ENCODE data around the gene MAPK12.
"Not testable (repeated sequence)": the region's sequence is repeated elsewhere in the genome, so short reads cannot be mapped to it uniquely, and the experiment has no call there.

MAPK12 gene

DNA sequence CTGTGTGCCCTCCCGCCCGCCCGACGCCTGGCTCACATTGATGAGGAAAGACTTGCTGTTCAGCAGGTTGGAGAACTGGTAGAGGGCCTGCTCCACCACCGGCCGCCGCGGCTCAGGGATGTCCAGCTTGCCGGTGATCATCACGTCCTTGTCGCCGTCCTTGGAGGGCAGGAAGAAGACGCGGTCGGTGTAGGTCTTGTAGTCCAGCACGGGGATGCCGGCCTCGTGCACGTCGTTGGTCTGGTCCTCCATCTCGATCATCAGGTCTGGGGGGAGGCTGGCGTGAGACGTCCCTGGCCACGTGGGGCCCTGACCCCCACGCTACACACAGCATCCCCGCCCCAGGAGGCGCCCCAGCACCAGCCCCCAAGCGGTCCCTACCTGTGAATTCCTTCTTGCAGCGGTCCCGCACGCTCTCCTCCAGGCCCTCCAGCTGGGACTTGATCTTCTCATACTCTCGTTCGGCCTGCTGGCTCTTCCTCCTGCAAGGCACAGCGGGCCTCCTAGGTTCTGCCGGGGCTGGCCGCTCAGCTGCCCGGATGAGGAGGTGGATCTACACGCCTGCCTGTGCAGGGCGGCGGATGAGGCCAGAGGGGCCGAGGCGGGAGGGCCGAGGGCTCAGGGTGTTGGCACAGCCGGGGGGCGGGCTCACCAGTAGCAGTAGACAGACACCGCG is 19.4 kb upstream of the MAPK12 start:
- no peak for DNase-seq

DNA sequence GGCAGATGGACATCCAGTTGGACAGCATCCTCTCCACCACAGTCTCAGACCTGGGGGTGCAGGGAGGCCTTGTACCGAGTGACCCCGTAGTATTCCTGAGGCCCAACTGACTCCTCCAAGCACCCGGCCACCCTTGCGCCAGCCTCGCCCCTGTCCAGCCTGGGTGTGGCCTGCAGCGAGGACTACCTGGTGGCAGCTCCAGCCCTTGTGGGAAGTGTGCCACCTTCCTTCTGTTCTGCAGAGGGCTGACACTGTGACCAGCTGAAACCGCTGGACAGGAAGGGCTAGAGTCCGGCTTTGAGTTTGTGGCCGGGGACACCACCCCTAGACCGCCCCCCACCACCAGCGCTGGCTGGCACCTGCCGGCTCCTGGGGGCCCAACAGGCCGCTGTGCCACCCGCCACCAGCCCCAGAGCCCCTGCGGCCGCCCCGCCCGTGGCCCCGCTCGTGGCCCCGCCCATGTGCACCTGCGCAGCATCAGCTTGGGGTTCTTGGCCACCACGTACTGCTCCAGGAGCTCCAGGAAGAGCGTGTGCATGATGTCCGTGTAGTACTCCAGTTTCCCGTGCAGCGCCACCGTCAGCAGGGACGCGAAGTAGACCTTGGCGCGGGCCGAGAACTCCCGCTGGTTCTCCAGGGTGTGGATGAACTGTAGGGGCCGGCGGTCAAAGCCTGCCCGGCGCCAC is 18.7 kb upstream of the MAPK12 start:
- no peak for DNase-seq

DNA sequence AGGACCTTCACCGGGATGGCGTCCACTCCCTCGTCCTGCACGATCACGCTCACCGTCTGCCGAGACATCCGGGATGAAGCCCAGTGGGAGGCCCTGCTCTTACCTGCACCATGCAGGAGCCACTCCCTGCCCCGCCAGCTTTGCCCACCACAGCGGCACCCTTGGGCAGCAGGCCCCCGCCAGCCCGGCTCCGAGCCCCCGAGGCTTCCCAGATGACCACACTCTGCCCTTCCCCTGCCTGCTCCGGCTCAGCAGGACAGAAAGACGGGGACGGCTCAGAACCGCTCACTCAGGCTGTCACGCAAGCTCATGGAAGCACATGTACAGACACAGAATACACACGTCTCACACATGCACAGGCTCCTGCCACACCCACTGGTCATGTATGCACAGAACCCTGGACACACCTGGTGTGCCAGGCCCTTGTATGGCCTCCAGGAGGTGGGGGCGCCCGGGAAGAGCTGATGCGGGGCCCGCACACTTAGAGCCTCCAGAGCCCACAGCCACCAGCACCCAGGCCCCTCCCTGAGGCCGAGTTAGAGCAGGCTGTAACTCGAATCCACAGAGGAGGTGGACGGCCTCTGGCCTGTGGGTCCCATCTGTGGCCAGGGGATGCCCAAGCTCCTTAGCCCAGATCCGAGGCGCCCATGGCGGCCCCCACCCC is 17.6 kb upstream of the MAPK12 start:
- DNase-seq, result no peak

DNA sequence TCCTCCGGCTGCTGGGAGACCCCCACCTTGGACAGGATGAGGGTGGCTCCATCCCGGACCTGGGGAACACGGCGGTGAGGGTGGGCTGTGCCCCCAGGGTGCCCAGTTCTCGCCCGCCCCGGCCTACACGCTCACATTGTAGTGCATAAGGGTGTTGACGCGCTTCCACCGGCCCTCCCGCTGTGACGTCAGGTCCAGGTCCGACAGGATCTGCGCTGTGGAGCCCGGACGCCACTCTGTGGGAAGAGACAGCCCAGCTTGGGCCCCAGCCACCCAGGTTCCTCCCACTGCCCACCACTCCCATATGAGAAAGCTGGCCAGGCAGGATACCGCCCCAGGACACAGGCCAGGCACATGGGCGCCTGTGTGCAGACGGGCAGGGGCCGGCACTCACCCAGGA is 17.0 kb upstream of the MAPK12 start:
- DNase-seq, result no peak

DNA sequence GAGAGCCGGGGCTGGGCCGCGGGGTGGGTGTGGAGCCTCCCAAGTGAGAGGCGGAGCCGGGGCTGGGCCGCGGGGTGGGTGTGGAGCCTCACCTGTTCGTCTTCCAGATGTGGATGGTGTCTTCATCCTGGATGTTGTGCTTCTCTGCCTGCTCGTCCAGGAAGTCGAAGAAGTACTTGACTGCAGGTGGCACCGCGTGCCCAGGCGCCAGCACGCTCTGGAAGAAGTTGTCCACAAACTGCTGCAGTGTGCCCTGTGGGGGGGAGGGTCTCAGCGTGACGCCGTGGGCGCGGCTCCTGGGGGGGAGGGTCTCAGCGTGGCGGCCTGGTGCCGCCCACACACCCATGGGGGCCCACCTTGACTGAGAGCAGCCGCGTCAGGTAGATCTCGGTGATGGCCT is 16.3 kb upstream of the MAPK12 start:
- DNase-seq, result no peak

DNA sequence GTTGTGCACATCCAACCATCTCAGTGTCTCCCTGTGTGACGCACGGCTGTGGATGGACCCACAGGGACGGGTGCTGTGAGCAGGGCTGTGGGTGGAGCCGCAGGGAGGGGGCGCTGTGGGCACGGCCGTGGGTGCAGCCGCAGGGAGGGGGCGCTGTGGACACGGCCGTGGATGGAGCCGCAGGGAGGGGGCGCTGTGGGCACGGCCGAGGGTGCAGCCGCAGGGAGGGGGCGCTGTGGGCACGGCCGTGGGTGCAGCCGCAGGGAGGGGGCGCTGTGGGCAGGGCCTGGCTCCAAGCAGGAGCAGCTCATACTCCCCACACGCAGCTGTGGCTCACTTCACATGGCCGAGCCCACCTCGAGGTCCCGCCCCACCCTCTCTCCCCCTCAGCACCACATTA is 14.7 kb upstream of the MAPK12 start:
- DNase-seq, result no peak

DNA sequence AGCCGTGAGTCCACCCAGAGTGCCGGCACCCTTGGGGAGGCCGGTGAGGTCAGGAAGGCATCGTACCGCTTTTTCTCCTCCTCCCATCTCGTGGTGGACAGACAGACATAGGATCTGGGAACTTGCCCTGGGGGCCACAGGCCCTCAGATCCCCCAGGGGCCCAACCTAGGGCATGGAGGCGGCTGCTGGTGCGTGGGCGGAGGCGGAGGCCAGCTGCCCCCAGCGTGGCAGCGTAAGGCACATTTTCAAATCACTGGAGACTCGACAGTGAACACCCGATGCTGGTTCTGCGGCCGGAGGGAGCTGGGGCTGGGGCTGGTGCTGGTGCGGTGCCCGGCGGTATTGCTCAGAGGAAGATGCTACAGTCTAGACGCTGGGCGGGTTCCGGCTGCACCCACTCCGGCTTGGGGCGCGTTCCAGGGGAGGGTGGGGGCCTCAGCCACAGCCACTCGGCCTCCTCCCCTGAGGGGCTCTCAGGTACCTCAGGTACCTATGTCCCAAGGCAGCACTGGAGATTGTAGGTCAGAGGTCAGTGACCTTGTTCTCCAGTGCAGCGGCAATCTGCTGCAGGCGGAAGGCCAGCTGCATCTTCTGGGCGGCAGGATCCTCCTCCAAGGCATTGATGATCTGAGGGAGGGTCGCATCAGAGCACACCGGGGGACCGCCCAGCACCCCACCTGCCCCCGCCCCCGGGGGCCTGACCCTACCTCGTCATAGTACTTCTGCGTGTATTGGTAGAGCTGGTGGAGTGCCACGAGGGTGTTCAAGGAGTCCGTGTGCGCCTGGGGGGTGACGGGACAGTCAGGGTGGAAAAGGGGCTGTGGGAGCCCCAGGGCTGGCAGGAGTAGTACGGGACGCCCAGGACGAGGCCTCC is 13.9 kb upstream of the MAPK12 start:
- DNase-seq, result no peak

DNA sequence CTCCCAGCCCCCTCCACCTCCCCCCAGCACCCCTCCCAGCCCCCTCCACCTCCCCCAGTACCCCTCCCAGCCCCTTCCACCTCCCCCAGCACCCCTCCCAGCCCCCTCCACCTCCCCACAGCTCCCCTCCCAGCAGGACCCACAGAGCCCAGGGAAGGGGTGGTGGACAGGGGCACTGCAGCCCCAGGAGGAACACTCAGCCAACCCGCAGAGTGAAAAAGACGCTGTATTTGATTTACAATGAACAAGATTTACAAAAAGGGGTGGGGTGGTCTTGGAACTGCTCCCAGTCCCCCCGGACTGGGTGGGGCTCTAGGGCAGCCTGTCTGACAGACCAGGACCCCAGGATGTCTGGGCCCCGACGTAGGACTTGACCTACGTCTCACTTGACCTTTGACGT is 13.3 kb upstream of the MAPK12 start:
- no peak for DNase-seq

DNA sequence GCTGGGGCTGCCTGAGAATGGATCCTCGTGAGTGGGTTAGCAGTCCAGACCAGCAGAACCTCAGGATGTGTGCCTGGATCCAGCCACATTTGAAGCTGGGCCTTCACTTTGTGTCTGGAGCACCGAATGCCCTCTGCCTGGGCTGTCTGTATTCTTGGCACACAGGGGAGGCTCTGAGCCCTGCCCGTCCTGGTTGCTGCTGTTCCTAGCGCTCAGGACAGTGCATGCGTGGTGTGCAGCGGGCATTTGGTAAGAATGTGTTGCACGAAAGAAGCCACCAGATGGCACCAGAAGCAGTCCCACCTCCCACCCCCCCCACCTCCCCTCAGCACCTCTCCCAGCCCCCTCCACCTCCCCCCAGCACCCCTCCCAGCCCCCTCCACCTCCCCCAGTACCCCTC is 12.8 kb upstream of the MAPK12 start:
- no peak for DNase-seq

DNA sequence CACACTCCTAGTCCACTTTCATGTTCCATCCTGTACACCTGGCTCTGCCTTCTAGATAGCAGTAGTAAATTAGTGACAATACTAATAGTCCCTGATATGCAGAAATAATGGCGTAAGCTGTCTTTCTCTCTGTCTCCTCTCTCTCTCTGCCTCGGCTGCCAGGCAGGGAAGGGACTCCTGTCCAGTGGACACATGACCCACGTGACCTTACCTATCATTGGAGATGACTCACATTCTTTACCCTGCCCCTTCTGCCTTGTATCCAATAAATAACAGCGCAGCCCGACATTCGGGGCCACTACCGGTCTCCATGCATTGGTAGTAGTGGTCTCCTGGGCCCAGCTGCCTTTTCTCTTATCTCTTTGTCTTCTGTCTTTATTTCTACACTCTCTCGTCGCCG is 12.3 kb upstream of the MAPK12 start:
- DNase-seq, result not testable (repeated sequence)

DNA sequence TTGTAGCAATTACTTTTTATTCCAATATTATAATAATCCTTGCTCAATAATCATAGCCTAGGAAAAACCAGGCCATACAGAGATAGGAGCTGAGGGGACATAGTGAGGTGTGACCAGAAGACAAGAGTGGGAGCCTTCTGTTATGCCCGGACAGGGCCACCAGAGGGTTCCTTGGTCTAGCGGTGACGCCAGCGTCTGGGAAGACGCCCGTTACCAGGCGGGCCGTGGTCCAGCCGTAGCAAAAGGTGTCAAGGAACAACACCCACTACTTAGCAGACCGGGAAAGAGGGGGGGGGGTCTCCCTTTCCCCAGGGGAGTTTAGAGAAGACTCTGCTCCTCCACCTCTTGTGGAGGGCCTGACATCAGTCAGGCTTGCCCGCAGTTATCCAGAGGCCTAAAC is 11.9 kb upstream of the MAPK12 start:
- DNase-seq, result not testable (repeated sequence)

DNA sequence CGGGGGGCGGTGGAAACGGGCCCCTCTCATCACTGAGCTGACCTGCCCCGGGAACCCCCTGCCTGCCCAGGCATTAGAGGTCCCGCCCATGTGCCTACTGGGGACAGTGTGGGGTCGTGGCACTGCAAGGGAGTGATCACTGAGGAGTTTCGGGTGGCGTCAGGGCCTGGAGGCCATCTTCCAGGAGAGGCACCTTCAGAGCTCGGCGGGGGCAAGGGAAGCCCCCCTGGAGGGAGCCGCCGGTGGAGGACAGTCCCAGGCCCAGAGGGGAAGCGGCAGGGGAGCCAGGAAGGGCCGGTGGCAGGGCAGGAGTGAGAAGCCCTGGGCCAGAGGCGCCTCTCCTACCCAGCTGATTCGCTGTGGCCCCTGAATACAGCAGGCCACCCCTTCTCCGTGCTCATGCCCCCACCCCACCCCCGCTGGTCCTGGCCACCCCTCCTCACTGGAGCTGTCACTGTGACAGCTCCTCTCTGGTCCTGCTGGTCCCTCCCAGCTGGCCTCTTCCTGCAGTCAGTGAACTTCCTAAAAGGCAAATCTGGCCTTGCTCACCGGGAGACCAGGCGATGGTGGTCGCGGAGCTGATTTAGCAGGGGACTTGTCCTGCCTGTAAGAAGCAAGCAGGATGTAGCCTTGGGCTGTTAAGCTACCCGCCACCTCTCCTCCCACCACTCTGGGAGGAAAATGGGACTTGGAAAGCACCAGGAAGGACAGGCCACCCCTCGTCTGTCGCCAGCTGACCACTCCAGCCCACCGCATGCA is 10.7 kb upstream of the MAPK12 start:
- no peak for DNase-seq

DNA sequence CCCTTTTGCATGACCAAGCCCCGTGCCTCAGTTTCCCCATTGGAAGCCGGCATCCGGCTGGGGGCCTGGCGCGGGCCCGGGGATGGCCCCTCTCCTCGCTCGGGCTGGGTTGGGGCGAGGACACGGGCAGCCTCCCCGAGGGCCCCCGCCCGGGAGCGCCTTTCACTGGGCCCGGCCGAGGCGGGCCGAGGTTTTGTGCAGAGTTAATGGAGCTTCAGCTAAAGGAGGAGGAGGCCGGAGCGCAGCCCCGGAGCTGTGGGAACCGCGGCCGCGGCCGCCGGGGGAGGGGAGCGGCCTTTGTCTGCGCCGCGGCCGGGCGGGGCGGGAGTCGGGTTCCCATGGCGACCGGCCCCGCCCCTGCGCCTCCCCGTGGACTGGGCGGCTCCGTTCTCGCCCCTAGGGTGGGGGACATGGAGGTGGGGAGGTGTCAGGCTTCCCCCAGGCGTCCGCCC is 10.1 kb upstream of the MAPK12 start:
- no peak for DNase-seq

DNA sequence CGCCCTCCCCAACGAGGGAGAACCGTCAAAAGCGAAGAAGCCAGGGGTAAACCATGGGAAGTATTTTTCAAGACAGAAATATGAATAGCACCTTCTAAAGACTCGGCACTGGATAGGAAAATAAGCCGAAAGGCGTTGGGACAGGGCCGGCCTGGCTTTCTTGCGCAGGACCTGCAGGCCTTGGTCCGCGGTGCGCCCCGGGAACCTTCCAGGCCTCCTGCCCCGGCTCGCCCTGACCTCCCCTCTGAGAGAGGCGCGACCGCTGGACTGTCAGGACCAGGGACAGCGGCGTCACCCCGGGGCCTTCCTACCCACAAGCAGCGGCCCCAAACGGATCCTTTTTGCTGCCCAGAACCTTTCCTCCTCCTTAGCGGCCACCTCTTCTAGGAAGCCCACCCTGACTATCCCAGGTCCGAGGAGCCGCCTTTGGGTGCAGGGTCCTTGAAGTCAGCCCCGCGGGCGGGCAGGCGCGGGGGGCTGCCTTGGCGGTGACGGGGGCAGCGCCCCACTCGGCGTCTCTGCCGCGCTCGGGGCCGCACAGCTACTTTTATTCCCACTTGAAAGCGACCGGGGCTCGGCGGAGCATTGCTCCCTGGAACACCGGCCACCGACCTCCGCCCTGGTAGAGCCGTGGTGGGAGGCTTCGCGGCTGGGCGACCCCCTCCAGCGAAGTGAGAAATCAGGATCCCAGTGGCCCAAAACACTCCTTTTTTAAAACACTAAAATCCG is 9.3 kb upstream of the MAPK12 start:
- no peak for DNase-seq

DNA sequence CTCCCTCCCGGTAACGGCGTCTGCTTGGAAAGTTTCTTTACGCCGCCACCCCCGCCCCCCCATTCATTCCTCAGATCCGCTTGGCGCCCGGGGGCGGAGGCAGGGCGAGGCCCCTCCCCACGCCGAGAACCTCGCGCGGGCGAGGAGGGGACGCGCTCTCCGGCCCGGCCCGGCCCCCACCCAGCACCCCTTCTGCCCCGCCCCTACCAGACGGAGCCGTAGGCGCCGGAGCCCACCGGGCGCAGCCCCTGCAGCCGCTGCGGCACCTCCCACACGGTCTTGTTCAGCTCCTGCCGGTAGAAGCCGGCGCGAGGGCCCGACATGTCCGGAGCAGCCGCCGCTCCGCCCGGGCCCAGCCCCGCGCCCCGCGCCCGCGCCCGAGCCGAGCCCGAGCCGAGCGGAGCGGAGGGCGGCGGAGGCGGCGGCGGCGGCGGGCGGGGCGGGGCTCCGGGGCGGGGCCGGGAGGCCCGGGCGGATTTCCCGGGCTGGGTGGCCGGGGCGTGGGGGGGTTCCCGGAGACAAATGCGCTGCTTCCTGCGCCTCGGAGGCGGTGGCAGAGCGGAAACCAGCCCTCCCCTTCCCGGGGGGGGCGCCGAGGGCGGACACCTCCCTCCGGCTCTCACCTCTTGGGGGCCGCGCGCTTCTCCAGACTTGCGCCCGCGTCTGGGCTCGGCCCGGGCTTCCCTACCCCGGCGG is 8.6 kb upstream of the MAPK12 start, which contains the start of gene MAPK11:
MAPK11 (minus strand) TSS at position 411 of the 696 bp plus-strand sequence; CDS start at position 323, 88 bp downstream.
- DNase-seq, result peak; percentile 86

DNA sequence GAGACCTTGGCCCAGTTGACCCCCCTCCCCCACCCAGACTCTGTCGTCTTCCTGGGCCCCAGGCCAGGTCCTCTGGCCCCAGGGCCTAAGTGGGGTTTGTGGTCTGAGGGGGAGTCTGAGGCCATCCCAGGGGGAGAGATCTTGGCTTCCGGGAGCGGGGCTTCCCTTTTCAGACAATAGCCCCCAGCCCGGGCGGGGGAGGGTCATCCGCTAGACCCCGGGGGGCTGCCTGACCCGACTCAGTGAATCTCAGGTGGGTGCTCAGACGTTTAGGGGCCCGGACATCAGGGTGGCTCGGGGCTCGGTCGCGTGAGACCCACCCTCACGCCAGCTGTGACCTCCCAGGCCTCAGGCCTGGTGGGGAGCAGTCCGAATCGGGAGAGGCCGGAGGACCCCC is 8.1 kb upstream of the MAPK12 start:
- no peak for DNase-seq

DNA sequence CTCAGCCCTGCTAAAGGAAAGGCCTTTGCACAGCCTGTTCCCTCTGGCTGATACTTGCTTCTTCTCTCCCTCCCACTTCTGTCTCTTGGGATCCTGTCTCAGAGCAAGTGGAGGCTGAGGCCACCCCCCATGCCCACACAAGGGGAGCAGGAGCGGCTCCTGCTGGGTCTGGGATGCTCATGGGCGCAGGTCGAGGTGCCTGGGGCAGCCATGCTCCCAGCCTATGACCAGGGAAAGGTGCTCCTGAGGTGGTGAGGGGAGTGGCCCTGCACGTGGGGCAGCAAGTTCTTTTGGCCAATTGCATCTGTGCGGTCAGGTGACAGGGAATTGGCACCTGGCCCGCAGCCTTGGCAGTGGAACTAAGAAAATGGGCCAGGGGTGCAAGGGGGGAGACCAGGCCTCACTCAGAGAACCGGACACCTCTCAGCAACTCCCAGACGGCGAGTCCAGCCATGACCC is 7.2 kb upstream of the MAPK12 start:
- DNase-seq, result no peak

DNA sequence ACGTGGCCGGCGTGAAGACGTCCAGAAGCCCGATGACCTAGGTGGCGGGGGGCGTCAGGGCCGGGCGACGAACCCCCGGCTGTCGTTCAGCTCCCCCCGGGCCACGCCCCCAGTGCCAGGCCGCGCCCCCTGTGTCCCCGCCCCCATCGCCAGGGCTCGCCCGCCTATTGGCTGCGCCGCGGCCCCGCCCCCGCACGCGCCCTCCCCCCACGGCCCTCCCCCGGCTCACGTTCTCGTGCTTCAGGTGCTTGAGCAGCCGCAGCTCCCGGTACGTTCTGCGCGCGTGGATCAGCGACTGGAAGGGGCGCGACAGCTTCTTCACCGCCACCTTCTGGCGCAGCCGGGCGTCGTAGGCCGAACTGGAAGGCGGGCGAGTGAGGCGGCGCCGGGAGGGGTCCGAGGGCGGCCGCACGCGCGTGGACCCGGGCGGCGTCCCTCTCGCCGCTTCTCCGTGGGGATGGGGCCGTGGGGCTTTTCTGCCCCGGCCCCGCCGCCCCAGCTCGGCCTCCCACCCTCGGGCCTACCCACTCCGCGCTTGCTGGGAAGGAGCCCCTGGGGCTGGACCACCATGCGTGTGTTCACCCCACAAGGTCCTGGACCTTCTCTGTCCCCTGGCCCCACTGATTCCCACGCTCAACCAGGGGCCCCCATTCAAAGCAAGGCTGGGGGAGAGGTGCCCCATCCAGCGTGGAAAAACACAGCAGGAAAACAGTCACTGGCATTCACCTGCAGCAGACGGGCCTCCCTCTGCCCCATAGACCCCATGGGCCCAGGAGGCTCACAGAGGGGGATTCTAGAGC is 6.3 kb upstream of the MAPK12 start:
- no peak for DNase-seq

DNA sequence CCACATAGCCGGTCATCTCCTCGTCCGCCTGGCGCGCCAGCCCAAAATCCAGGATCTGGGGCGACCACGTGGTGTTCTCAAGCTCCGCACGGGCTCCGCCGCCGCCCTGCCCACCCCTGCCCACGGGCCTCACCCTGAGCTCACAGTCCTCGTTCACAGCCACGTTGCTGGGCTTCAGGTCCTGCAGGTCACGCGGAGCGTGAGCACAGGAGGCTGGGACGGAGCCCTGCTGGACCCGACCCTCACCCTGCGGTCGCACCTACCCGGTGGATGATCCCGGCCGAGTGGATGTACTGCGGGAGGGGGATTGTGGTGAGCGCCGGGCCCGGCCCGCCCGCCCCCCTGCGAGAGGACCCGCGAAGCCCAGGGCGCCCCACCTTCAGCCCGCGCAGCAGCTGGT is 5.5 kb upstream of the MAPK12 start:
- DNase-seq, result no peak
